Ovary (tissue), 10 donors: ENCODE data around the gene R3HDM1. TPM values are rescaled to one million over a fixed set of nuclear protein-coding genes. Genes with fewer than 3 reads are reported as not detected.
A peak's percentile ranks its signal among the peaks of the same experiment; 100 is the strongest.

Experiments used
- DNase-seq, 5 donors: peaks; one replicate each; pipeline ENCODE4 v3.0.0-alpha.2; 2019 to 2020
- H3K27ac ChIP-seq, 2 donors: fragments of 200-600 bp; one replicate each; pipeline versions ENCODE4 v1.5.1 to v1.8.0; 2019 to 2022
- H3K27me3 ChIP-seq: fragments of 200-600 bp; one replicate; pipeline ENCODE4 v1.8.0; 2022
- H3K36me3 ChIP-seq: fragments of 200-600 bp; sonication (generic); one replicate; pipeline ENCODE4 v1.5.1; 2019
- H3K4me1 ChIP-seq: one replicate; pipeline ENCODE4 v1.8.1; 2013; ENCODE audit warnings: mild to moderate bottlenecking, moderate library complexity; ENCODE audit not compliant: insufficient read depth
- H3K4me3 ChIP-seq: fragments of 200-600 bp; sonication (generic); one replicate; pipeline ENCODE4 v1.5.1; 2017
- H3K9me3 ChIP-seq, 2 donors: fragments of 200-600 bp in 1 of 2; sonication (generic) in 1 of 2; one replicate each; pipeline versions ENCODE4 v1.5.1 to v1.8.1; 2013 to 2019; ENCODE audit warnings: mild to moderate bottlenecking in 1 of 2, moderate library complexity in 1 of 2
- EP300 ChIP-seq: sonication (generic); formaldehyde crosslinking; IDR thresholded peaks from one replicate; pipeline ENCODE4 v1.6.1; 2017; ENCODE audit warnings: antibody characterized with exemption
- POLR2A ChIP-seq: fragments of 450-650 bp; IDR thresholded peaks from one replicate; pipeline ENCODE4 v1.6.1; 2017; ENCODE audit warnings: antibody characterized with exemption, mild to moderate bottlenecking, moderate library complexity
- WGBS, 3 donors: extraction: QIAGEN DNeasy Blood & Tissue Kit in 1 of 3; methylation state at CpG; one replicate each; pipeline versions ENCODE4 v1.1.5 to v1.1.7; 2013 to 2017; 5-methylcytosine and 5-hydroxymethylcytosine counted together
- intact Hi-C, 4 donors: fragments of 100-400 bp; cut with DNase I; formaldehyde crosslinking; loops; one replicate each; pipeline versions ENCODE4 v1.11.0 to v1.15.1; 2022 to 2023
- long read RNA-seq, 3 donors: library from polyadenylated mRNA in 2 of 3; unstranded in 2 of 3; transcript quantifications; one replicate each; pipeline ENCODE4 v2.0.0 and lab custom pipeline, GENCODE V29; 2021 to 2026
- polyA plus RNA-seq, 2 donors: library from polyadenylated mRNA; stranded (reverse); fragments of 200-250 nt in 1 of 2; fragments of 350-450 nt in 1 of 2; fragmentation: Illumina TruSeq in 1 of 2; extraction: RNeasy Lipid Tissue Mini Kit (QIAGEN cat#74804) in 1 of 2; gene quantifications; one replicate each; pipeline ENCODE4 v1.2.3, GENCODE V29; 2013 to 2014
- total RNA-seq, 7 donors: library from RNA; depleted of rRNA in 2 of 7; stranded (reverse); fragments of >200 nt in 2 of 7; fragmentation: NEBNext Ultra II Directional in 3 of 7; extraction: Animal tissue kit (Norgen Biotek cat#: 25700) in 3 of 7; gene quantifications; one replicate each; pipeline versions ENCODE4 v1.1.0 to v1.2.4, GENCODE V29; 2016 to 2023
- TF ChIP-seq, protein P1 (sequence below), 3 donors: fragments of 450-650 bp in 2 of 3; fragments of 200-600 bp in 1 of 3; IDR thresholded peaks; one replicate each; pipeline versions ENCODE4 v1.5.1 to v1.8.0; 2016 to 2022; ENCODE audit warnings: antibody characterized with exemption in 3 of 3, mild to moderate bottlenecking in 1 of 3
- donor health status: DM: no; HTN: no; CAD: no; lungs with moderate emphysema.
- donor health status: DM: no; HTN: no; CAD: no.
- donor health status: Bipolar disorder and iron deficiency.
- donor health status: DM: yes; HTN: yes; CAD: no.
- donor health status: DM: no; HTN: no; CAD: no.
- donor health status: DM: yes; HTN: yes; CAD: no.

The R3HDM1 gene
- total RNA-seq (10 to 100 TPM; 12.0 to 31.6 (median 19.0) TPM), polyA plus RNA-seq (10 to 100 TPM in 1 of 2 donors, 1 to 10 TPM in 1; 8.9 to 34.4 TPM)
- long read RNA-seq, donor 1, partial matches to known transcripts: 11 of 17 reads
- long read RNA-seq, donor 1, other reads (novel, unspliced or antisense): 4 of 17 reads
- long read RNA-seq, donor 2, full-length matches to known transcripts: 3 of 3 reads
- long read RNA-seq, donor 2, partial matches to known transcripts: 0 of 3 reads
- long read RNA-seq, donor 2, other reads (novel, unspliced or antisense): 0 of 3 reads
- long read RNA-seq, donor 3, full-length matches to known transcripts: 3 of 19 reads
- long read RNA-seq, donor 3, partial matches to known transcripts: 9 of 19 reads
- long read RNA-seq, donor 3, other reads (novel, unspliced or antisense): 7 of 19 reads

GRCh38 chr2:135531231-135532197 is at the start of gene R3HDM1:
TSS of gene R3HDM1 (plus strand) at chr2:135531484. CDS start at chr2:135604846, 73,362 bp downstream.
- intact Hi-C loops: no loop called here
- TF ChIP-seq, protein P1, sequence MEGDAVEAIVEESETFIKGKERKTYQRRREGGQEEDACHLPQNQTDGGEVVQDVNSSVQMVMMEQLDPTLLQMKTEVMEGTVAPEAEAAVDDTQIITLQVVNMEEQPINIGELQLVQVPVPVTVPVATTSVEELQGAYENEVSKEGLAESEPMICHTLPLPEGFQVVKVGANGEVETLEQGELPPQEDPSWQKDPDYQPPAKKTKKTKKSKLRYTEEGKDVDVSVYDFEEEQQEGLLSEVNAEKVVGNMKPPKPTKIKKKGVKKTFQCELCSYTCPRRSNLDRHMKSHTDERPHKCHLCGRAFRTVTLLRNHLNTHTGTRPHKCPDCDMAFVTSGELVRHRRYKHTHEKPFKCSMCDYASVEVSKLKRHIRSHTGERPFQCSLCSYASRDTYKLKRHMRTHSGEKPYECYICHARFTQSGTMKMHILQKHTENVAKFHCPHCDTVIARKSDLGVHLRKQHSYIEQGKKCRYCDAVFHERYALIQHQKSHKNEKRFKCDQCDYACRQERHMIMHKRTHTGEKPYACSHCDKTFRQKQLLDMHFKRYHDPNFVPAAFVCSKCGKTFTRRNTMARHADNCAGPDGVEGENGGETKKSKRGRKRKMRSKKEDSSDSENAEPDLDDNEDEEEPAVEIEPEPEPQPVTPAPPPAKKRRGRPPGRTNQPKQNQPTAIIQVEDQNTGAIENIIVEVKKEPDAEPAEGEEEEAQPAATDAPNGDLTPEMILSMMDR (IDR thresholded peaks at IDR 0.05): peak in 1 of 3 donors; percentile 6
- TF ChIP-seq EP300: no peak

DNA sequence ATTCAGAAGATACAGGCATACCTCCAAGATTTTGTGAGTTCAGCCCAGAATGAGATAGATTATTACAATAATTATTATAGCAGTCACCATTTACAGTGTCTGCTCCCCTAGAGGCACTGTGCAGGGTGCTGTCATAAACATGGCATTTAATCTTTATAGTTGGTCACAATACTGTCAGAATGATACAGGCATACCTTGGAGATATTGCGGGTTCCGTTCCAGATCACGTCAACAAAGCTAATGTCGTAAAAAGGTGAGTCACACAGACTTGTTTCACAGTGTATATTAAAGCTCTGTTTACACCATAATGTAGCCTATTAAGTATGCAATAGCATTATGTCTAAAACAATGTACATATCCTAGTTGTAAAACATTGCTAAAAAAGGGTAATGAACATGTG is 45.8 kb upstream of the R3HDM1 start:
- no peaks in the 10 kb centered on the region for H3K9me3 ChIP-seq
- 98 to 100% (median 99%) methylated on average over 4 of the region's 4 CpGs for WGBS, 3 donors
- no peak for TF ChIP-seq EP300
- TF ChIP-seq, protein P1 (IDR thresholded peaks at IDR 0.05): no peak
- TF ChIP-seq POLR2A: no peak
- no peaks in the 10 kb centered on the region for H3K27me3 ChIP-seq
- H3K4me3 ChIP-seq: no peak overlapping the region
- no peak for DNase-seq
- intact Hi-C loops: no loop called here
- H3K36me3 ChIP-seq: no peaks in the 10 kb centered on the region
- no peaks in the 10 kb centered on the region for H3K4me1 ChIP-seq
- no peak overlapping the region for H3K27ac ChIP-seq

More at GRCh38 chr2:135531231-135532197, at the start of gene R3HDM1:
- Histone ChIP-seq H3K9me3 (no peaks in the 10 kb centered on the region), H3K36me3 (no peaks in the 10 kb centered on the region), H3K27me3 (no peaks in the 10 kb centered on the region), H3K4me1 (peaks cover 4% of the 10 kb centered on the region), H3K27ac (peak within 1 kb of the TSS; percentile 78 to 88), H3K4me3 (peak within 1 kb of the TSS; percentile 74)
- 0 to 1% (median 1%) methylated on average over 71 to 75 of the region's 75 CpGs for WGBS, 3 donors
- DNase-seq: peak; percentile 96 to 100 (median 99)

DNA sequence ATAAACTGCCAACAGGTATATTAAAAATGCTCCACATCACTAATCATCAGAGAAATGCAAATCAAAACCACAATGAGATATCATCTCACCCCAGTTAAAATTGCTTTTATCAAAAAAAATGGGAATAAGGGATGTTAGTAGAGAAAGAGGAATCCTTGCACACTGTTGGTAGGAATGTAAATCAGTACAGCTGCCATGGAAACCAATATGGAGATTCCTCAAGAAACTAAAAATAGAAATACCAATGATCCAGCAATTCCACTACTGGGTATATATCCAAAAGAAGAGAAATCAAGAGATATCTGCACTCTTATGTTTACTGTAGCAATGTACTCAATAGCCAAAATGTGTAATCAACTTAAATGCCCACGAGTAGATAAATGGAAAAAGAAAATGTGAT is 40.9 kb upstream of the R3HDM1 start:
- Histone ChIP-seq H3K27me3 (no peaks in the 10 kb centered on the region), H3K27ac (no peak overlapping the region), H3K36me3 (no peaks in the 10 kb centered on the region), H3K4me1 (no peaks in the 10 kb centered on the region), H3K9me3 (no peaks in the 10 kb centered on the region), H3K4me3 (no peak overlapping the region)
- WGBS, 3 donors: 92 to 97% (median 97%) methylated on average over 1 of the region's 1 CpG
- intact Hi-C loops: no loop called here
- DNase-seq: no peak
- TF ChIP-seq EP300 (no peak), POLR2A (no peak)
- TF ChIP-seq, protein P1 (IDR thresholded peaks at IDR 0.05): no peak

- Histone ChIP-seq H3K27ac (no peak overlapping the region), H3K9me3 (peaks cover 0 to 4% of the 10 kb centered on the region in 2 donors), H3K36me3 (no peaks in the 10 kb centered on the region), H3K4me1 (no peaks in the 10 kb centered on the region), H3K4me3 (no peak overlapping the region), H3K27me3 (no peaks in the 10 kb centered on the region)
- TF ChIP-seq, protein P1 (IDR thresholded peaks at IDR 0.05): no peak
- TF ChIP-seq EP300: no peak
- TF ChIP-seq POLR2A: no peak
- intact Hi-C loops: no loop called here
- no peak for DNase-seq
- WGBS, 3 donors: 84 to 97% (median 91%) methylated on average over 1 of the region's 1 CpG
These were observed 36.8 kb upstream of the R3HDM1 start for GRCh38 chr2:135494503-135494902.
